Caco-2 (cell line): ENCODE data around the gene ZBED4. TPM values are rescaled to one million over a fixed set of nuclear protein-coding genes. Genes with fewer than 3 reads are reported as not detected.

Experiments used
- BruUV-seq: library from RNA; stranded (reverse); fragments of 400-500 nt; replicated peaks from 2 replicates; lab custom pipeline; 2021; lab: Mats Ljungman, UMichigan
- CTCF ChIA-PET: fragments of 300-600 bp; sonication (Branson Sonifier 250); formaldehyde crosslinking; loops from one replicate; lab custom pipeline; 2022; ENCODE audit warnings: antibody characterized with exemption; lab: Charles Lee
- POLR2A ChIA-PET: fragments of 300-600 bp; sonication (Branson Sonifier 250); formaldehyde crosslinking; loops from one replicate; lab custom pipeline; 2022; ENCODE audit warnings: antibody characterized with exemption; lab: Charles Lee
- DNase-seq, 2 experiments: peaks; one replicate each; pipeline versions ENCODE4 v3.0.0 to v3.0.0-alpha.2; 2020 to 2022
- H3K27me3 ChIP-seq: replicated peaks from 2 replicates; pipeline ENCODE4 v1.6.0; 2011; ENCODE audit warnings: low read length; ENCODE audit not compliant: control insufficient read depth, insufficient read depth
- H3K36me3 ChIP-seq: 2 replicates; pipeline ENCODE4 v1.5.1; 2011; ENCODE audit warnings: low read length; ENCODE audit not compliant: control insufficient read depth, insufficient read depth
- H3K4me1 ChIP-seq: fragments of 250-450 bp; sonication (Bioruptor Pico); 2 replicates; pipeline ENCODE4 v1.5.1; 2020; ENCODE audit warnings: mild to moderate bottlenecking
- H3K4me3 ChIP-seq: 2 replicates; pipeline ENCODE4 v1.5.1; 2011; ENCODE audit warnings: low read depth, mild to moderate bottlenecking, control low read depth, low read length
- H3K9me3 ChIP-seq: fragments of 250-450 bp; sonication (Bioruptor Pico); 2 replicates; pipeline ENCODE4 v1.5.1; 2020; ENCODE audit warnings: mild to moderate bottlenecking, moderate library complexity
- H3K27ac Mint-ChIP-seq: one replicate; pipeline ENCODE4 v1.8.0; 2022; ENCODE audit warnings: mixed read lengths; ENCODE audit not compliant: unreplicated experiment
- H3K27me3 Mint-ChIP-seq: one replicate; pipeline ENCODE4 v1.8.0; 2022; ENCODE audit warnings: mixed read lengths; ENCODE audit not compliant: insufficient read depth, unreplicated experiment
- H3K36me3 Mint-ChIP-seq: one replicate; pipeline ENCODE4 v1.8.0; 2022; ENCODE audit warnings: mild to moderate bottlenecking, mixed read lengths; ENCODE audit not compliant: insufficient read depth, unreplicated experiment
- H3K4me1 Mint-ChIP-seq: one replicate; pipeline ENCODE4 v1.8.0; 2022; ENCODE audit warnings: low read depth, mixed read lengths; ENCODE audit not compliant: unreplicated experiment
- H3K4me3 Mint-ChIP-seq: one replicate; pipeline ENCODE4 v1.8.0; 2022; ENCODE audit warnings: mild to moderate bottlenecking, moderate library complexity, mixed read lengths; ENCODE audit not compliant: unreplicated experiment
- H3K9me3 Mint-ChIP-seq: one replicate; pipeline ENCODE4 v1.8.0; 2022; ENCODE audit warnings: mixed read lengths; ENCODE audit not compliant: unreplicated experiment
- CTCF ChIP-seq, 2 experiments: fragments of 200-600 bp in 1 of 2; IDR thresholded peaks; 1 replicate in 1 of 2; 2 replicates in 1 of 2; pipeline versions ENCODE4 v1.5.1 to v1.8.0; 2011 to 2022; ENCODE audit warnings: antibody characterized with exemption in 1 of 2, control low read depth in 1 of 2, inconsistent platforms in 1 of 2, low read depth in 1 of 2, low read length in 1 of 2, mild to moderate bottlenecking in 1 of 2, moderate library complexity in 1 of 2; ENCODE audit not compliant: insufficient read depth in 1 of 2, severe bottlenecking in 1 of 2, unreplicated experiment in 1 of 2
- intact Hi-C: fragments of 100-400 bp; cut with micrococcal nuclease; formaldehyde crosslinking; loops from one replicate; pipeline ENCODE4 v1.10.0; 2022; ENCODE audit not compliant: unreplicated experiment
- total RNA-seq: library from RNA; stranded (reverse); gene quantifications from 2 replicates; pipeline ENCODE4 v1.2.3, GENCODE V29; 2022

Gene ZBED4
- total RNA-seq, 1 experiment from 2014 or later = 17.3 TPM

DNA sequence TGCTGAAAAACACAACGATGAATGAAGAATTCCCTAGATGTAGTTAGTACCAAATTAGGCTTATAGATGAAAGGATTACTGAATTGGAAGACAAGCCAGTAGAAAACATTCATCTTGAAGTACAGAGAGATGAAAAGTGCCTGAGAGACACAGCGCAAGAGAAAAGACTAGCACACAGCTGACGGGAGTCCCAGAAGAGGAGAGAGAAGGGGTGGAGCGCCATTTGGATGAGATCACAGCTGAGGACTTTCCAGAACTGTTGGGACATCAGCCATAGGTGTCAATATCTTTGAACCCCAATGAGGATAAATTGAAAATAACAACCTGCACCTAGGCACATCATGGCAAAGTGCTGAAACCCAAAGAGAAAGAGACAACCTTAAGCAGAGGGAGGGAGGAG lies 39.4 kb downstream of the ZBED4 start:
- H3K27ac Mint-ChIP-seq = no peak overlapping the region
- TF ChIP-seq CTCF (IDR thresholded peaks at IDR 0.05; ENCODE audit: insufficient read depth in 1 of 2, low read depth in 1 of 2, low read length in 1 of 2, severe bottlenecking in 1 of 2, unreplicated experiment in 1 of 2) = no peak
- no TSS peak for BruUV-seq
- Histone ChIP-seq H3K4me3 (no peak overlapping the region), H3K36me3 (peaks cover 1% of the 10 kb centered on the region), H3K4me1 (no peaks in the 10 kb centered on the region), H3K27me3 (no peaks in the 10 kb centered on the region), H3K9me3 (no peaks in the 10 kb centered on the region)
- ChIA-PET CTCF (no interaction called here), POLR2A (no interaction called here)
- H3K4me3 Mint-ChIP-seq = no peak overlapping the region
- intact Hi-C loops = no loop called here
- no peaks in the 10 kb centered on the region for H3K4me1 Mint-ChIP-seq
- H3K36me3 Mint-ChIP-seq = peaks cover 55% of the 10 kb centered on the region
- H3K27me3 Mint-ChIP-seq = no peaks in the 10 kb centered on the region
- peaks cover 10% of the 10 kb centered on the region for H3K9me3 Mint-ChIP-seq
- no peak for DNase-seq

- H3K9me3 Mint-ChIP-seq = peaks cover 10% of the 10 kb centered on the region
- H3K36me3 ChIP-seq = peaks cover 1% of the 10 kb centered on the region
- no peak overlapping the region for H3K27ac Mint-ChIP-seq
- no peak for DNase-seq
- no peaks in the 10 kb centered on the region for H3K4me1 ChIP-seq
- intact Hi-C loops = no loop called here
- no peaks in the 10 kb centered on the region for H3K27me3 ChIP-seq
- no peak overlapping the region for H3K4me3 ChIP-seq
- no peak for TF ChIP-seq CTCF (IDR thresholded peaks at IDR 0.05; ENCODE audit: insufficient read depth in 1 of 2, low read depth in 1 of 2, low read length in 1 of 2, severe bottlenecking in 1 of 2, unreplicated experiment in 1 of 2)
- no TSS peak for BruUV-seq
- H3K9me3 ChIP-seq = no peaks in the 10 kb centered on the region
- no peaks in the 10 kb centered on the region for H3K4me1 Mint-ChIP-seq
- no peaks in the 10 kb centered on the region for H3K27me3 Mint-ChIP-seq
- CTCF ChIA-PET = no interaction called here
- POLR2A ChIA-PET = no interaction called here
- no peak overlapping the region for H3K4me3 Mint-ChIP-seq
- peaks cover 49% of the 10 kb centered on the region for H3K36me3 Mint-ChIP-seq
Measured at GRCh38 chr22:49894322-49895054, 40.8 kb downstream of the ZBED4 start.

DNA sequence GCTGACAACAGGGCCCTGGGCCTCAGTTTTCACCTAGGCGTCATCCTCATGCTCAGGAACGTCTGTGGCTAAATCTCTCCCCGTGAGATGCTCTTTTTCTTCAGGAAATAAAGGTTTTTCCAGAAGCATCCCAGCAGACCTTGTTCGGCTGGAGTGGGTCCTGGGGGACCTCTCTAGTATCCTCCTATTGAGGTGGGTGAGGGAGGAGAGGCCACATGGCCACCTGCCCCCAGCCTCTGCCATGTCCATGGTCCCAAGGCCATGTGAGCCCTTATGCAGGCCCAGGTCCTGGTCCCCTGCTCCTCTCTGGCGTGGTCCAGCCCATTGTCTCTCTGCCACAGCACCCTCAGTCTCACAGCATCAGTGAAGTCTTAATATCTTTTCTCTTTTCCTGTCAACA lies 42.6 kb downstream of the ZBED4 start:
- H3K9me3 ChIP-seq = no peaks in the 10 kb centered on the region
- no peak for TF ChIP-seq CTCF (IDR thresholded peaks at IDR 0.05; ENCODE audit: insufficient read depth in 1 of 2, low read depth in 1 of 2, low read length in 1 of 2, severe bottlenecking in 1 of 2, unreplicated experiment in 1 of 2)
- Mint-ChIP-seq H3K27me3 (no peaks in the 10 kb centered on the region), H3K36me3 (peaks cover 41% of the 10 kb centered on the region), H3K4me3 (no peak overlapping the region), H3K27ac (no peak overlapping the region), H3K4me1 (no peaks in the 10 kb centered on the region), H3K9me3 (peaks cover 10% of the 10 kb centered on the region)
- no peak for DNase-seq
- H3K4me1 ChIP-seq = no peaks in the 10 kb centered on the region
- POLR2A ChIA-PET = no interaction called here
- H3K27me3 ChIP-seq = no peaks in the 10 kb centered on the region
- intact Hi-C loops = no loop called here
- peaks cover 1% of the 10 kb centered on the region for H3K36me3 ChIP-seq
- CTCF ChIA-PET = interaction anchor here (1.2 kb wide), 1 partner anchor 134 kb away, joined by 4 read pairs; no protein-coding TSS in a partner anchor
- H3K4me3 ChIP-seq = no peak overlapping the region
- BruUV-seq = no TSS peak
